Kasumi-1 (cell line): ENCODE data around the gene MTCL1.

Source experiments
- DNase-seq, 2 experiments: peaks; one replicate each; lab custom pipeline; 2025; lab: John Stamatoyannopoulos, UW

Gene MTCL1

DNA sequence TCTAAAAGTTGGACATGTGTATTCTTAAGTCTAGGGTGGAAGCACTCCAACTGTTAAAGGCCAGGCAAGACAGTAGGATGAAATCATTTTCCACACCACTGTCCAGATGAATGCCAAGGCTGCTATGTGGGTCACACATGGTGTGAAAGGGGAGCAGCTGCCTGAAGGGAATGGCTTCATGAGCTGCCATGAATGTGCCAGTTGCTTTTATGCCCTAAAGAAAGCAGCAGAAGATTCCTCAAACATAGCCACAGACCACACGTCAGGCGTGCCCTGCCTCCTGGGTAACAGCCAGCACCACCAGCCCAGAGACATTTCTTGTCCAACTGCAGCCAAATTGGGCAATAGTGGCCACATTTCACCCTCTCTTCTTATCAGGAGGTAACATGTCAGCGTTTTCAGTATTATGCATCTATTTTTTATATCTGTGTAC lies 130.2 kb downstream of the MTCL1 start:
- DNase-seq, result no peak

DNA sequence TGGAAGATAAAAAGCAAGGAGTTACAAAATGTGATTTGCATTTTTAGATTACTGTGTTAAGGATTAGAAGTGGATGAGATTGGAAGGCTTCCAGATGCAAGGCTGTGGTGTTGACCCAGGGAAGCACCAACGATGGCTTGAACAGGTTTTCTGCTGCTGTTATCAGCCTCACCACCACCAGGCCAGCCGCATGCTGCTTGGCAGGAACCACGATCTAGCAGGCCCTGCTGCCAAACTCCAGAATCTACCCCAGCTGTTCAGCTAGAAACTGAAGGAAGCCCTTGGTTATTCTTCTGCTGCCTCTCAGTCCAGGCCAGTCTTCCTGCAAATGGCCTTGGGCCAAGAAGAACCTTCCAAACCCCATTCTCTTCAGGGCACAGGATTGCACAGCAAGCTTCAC lies 133.9 kb downstream of the MTCL1 start:
- DNase-seq, result no peak

DNA sequence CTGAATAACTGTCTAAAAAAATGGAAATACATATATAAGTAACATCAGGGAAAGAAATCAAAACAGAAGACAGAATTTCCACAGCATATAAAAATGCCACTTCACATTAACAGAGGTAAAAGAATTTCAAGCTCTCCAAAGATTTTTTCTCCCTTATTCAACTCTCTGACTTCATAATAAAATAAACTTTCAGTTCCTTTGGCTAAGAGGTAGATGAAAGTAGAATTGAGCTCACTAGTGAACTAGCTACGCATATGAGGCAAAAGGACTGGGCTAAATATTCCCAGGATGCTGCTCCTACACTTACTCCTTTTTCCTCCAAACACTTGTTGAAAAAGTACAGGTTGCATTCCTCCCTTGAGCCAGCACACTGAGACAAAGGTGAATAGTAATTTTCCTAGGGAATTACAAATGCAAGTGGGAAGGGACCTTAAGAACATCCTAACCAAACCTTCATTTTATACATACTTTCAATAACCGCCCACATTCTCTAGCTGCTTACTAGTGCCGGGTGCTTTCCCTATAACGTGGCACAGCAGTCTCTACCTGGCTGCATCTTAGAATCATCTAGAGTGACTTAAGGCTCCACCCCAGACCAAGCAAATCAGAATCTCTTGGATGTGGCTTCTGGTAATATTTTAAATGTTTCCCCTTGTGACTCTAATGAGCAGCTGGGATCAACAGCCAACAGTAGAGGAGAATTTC lies 136.6 kb downstream of the MTCL1 start:
- no peak for DNase-seq

DNA sequence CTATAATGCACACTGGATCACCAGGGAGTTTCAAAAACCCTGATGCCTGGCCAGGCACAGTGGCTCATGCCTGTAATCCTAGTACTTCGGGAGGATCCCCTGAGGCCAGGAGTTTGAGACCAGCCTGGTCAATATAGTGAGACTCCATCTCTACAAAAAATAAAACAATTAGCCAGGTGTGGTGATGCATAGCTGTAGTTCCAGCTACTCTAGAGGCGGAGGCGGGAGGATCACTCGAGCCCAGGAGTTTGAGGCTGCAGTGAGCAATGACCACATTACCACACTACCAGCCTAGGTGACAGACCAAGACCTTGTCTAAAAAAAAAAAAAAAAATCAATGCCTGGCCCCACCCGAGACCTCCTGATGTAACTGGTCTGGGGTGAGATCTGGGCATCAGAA lies 137.2 kb downstream of the MTCL1 start:
- DNase-seq, result no peak

DNA sequence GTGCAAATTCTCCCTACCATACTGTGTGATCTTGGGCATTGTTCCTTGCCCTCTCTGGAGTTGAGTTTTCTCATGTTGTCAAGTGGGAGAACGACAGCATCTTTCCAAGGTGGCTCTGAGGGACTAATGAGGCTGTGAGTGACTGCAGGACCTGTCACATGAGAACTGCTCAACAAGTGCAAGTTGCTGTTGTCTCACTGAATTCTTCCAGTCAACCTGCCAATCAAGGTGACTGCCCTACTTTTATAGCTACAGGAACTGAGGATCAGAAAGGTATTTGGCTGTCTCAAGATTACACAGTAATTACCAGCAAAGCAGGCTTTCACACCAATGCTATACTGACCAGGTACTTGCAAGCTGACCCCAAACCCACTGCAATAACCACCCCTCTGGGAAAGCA lies 137.6 kb downstream of the MTCL1 start:
- no peak for DNase-seq

DNA sequence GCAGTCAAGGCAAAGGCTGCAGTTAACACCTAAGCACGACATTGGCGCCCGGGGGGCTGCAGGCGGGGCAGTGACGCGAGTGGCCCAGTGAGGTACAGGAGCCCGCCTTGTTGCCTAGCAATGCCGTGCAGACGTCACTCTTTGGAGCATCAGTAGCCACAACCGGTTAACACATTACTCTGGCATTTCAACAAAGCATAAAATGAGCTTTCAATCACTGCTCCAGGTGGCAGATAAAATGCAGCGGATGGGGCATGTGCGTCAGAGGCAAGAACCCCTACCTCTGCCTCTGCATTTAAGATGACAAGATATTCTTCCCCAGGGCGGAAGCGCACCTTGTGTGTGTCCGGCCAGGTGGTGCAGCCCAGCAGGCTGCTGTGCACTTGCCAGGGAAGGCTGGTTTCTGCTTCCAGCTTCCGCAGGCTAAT lies 139.4 kb downstream of the MTCL1 start:
- DNase-seq, result no peak

DNA sequence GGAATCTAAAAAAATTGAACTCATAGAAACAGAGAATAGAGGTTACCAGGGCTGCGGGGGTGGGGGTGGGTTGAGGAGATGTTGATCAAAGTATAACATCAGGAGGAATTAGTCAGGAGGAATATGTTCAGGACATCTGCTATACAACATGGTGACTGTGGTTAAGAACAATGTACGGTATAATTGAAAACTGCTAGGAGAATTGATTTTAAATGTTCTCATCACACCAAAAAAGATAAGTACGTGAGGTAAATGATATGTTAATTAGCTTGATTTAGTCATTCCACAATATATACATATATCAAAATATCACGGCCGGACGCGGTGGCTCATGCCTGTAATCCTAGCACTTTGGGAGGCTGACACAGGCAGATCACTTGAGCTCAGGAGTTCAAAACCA lies 140.2 kb downstream of the MTCL1 start:
- no peak for DNase-seq

DNA sequence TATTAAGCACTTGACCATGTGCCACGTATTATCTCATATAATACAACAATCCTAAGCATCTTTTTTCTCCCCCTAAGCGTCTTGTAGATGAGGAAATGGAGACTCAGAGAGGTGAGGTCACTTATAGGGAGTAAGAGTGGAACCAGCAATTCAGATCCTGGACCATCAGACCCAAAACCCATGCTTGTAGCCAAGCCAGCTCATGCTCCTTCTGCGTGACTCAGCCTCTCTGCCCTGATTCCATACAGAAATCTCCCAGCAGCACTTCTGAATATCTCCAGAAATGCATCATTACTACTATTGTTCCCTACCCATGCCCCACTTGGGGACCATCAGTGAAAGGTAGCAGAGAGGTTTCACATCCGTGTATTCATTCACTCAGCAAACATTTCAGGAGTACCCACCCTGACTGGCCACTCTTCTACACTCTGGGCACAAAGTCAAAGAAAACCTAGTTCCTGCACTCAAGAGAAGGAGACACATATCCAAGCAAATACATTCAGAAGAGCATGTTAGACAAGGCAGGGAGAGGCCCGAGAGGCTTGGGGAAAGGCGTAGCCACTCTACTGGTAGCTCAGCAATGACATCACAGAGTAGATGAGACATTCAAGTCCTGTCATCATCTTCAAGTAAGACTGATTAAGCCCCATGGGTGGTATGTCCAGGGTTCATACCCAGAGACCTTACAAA lies 141.9 kb downstream of the MTCL1 start:
- DNase-seq, result no peak

DNA sequence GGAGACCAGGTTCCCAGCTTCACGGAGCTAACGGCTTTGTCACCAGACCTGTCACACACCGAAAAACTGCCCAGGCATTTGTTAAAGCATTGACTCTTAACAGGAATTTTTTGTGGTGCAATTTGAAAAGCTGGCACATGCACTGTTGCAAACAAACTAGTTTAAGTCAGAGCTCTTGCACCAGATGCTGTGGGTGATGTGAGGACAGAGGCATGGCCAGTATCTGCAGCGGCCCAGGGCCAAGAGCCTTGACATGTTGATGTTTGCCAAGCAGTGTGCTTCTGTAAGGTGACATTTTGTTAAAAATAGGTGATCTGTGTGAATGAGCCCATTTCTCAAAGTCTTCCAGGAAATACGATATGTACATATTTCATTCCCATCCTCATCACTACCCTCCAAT lies 142.5 kb downstream of the MTCL1 start:
- DNase-seq, result no peak

DNA sequence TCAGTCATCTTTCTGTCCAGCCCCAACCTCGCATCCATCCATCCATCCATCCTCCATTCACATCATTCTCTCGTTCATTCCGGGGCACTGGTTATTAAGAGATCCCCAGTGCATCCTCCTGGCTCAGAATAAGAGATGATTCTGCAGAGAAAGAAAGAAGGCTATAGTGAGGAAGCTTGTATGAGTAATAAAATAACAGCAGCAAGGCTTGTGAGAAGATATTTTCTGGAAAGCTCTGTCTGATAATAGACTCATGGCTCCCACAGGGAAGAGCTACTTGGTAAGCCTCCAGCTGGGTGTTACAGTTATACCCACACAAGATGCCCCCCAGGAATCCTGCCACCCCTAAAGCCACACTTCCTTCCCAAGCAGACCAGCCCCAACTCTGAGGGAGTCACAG lies 143.2 kb downstream of the MTCL1 start:
- no peak for DNase-seq

DNA sequence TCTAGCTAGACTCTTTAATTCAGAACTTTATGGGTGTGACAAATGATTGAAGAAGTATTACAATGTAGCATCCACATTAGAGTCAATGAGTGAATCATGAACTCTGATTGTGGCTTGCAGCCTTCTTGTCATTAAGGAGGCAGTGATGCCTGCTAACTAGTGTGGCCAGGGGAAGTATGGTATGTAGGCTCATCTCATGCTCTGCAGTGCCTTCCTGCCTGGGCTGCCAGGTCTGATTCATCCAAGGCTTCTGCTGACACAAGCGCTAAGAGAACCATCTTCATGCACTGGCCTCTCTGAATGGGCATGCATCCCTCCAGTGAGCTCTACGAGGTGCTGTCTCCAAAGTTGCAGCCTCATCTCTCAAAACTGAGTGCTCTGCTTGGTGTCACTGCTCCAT lies 144.3 kb downstream of the MTCL1 start:
- no peak for DNase-seq

DNA sequence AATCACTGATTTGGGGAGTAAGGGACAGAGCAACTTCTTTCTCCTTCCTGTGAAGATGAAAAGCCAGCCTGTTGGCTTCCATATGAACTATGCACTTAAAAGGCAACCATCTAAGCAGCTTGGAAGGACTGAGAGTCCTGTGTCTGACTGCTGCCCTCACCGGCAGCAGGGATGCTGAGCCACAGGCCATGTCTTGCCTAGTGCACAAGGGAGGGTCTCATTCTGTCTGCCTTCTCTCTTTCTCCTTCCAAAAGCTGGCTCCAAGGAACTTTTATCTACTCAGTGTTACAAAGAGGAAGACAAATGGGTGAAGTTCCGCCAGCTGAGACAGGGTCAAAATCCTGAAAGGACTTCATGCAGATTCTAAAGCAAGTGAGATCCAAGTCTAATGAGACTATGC lies 146.3 kb downstream of the MTCL1 start:
- no peak for DNase-seq

DNA sequence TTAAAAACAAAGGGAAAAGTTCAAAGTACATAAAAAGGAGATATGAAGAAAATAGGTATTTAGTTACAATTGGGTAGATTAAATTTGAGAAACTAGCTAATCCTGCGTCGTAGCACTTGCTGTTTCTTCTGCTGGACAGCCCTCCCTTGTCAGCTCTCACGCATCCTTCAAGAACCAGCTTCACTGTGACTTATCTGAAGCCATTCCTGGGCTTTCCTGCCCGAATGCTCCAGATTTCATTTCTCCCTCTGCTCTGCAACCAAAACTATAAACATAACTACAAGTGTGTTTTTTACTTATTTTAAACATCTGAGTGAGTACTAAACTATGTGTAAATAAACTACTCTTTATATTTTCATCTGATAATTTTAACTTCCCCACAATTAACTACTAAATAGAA lies 149.2 kb downstream of the MTCL1 start:
- DNase-seq, result no peak

DNA sequence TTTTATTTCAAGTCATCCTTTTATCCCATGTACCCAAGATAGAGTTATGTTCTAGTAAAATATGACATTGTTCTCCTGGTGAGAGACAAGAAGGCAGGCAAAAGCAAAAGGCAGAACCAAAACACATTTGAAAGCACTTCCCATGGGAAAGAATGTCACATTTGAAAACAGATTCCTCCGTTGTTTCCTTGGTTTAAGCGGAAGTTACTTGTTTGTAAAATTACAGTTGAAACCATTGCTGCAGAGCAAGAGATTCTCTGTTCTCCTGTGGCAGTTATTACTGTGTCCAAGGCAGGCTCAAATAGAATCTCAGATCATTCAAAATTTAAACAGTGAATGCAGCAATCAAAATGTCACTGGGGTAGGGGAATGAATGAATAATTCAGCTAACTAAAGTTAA lies 149.6 kb downstream of the MTCL1 start:
- no peak for DNase-seq

DNA sequence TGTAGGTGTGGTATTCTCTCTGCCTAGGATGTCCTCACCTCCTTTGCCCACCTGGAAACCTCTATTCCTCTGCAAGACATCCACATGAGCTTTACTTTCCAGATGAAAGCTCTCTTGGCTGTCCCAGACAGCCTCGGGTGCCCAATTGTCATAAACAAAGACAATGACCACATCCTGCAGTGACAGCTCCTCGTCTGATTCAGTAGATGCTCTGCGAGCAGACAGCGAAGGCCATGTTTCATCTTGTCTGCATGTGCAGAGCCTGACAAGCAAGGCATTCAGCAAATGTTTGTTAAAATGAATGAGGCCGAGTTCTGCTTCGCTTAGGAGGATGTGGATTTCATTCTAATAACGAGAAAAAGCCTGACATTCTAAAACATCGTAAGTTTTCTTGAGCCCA lies 150.9 kb downstream of the MTCL1 start:
- no peak for DNase-seq

DNA sequence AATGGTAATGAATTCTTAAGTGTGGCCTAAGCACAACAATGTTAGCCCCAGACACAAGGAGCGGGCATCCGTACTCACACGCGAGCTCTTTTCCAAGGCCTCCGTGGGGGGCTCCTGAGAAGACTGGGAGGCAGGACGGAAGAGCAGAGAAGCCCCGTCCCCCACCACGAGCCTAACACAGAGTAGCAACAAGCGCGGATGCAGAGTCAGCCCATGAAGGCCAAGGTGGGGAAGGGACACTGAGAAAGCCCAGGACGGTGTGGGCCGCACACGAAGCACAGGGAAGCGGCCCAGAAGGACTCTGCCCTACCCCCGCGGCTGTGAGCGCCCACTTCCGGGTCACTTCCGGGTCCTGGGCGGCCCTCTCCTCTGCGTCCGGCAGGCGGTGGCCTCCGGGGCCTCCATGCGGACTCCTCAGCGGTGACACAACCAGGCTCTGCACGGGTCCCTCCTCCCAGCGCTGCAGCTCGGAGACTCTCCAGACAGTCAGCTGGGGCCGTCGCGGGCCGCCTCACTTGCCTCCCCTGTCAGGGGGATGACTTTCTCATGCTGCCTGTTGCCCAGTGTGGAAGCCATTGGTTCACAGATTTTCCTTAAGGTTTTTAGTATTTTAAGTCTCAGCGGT lies 151.5 kb downstream of the MTCL1 start:
- DNase-seq, result no peak

DNA sequence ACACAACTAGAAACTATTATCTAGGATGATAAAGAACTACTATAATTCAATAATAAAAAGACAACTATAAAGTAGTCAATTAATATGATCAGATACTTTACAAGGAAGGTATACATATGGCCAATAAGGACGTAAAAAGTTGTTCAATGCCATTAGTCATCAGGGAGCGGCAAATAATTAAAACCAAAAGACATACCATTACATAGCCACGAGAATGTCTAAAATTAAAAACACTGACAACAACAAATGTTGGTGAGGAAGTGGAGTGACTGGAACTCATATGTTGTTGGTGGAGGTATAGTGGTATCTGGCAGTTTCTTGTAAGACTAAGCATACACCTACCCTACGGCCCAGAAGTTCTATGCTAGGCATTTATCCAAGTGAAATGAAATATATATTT lies 152.4 kb downstream of the MTCL1 start:
- DNase-seq, result no peak

DNA sequence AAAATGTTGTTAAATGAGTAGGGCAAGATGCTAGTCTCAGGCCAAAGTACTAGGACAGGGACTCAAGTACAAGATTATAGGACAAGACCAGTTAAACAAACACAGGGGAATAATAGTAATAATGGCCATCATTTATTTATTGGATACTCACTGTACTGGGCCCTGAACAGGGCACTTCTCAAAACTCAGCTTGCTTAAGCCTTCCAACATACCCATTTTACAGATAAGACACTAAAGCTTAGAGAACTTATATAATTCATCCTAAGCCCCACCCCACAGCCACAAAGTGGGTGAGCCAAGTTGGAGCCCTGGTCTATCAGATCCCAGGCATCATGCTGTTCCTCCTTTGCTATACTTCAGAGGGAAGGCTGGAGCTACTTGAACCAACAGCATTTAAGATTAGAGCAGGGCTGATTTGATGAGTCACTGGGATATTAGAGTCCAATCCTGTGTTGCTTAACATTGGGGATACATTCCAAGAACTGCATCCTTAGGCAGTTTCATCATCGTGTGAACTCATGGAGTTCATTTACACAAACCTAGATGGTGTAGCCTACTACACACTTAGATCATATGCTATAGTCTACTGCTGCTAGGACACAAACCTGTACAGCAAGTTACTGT lies 153.6 kb downstream of the MTCL1 start:
- no peak for DNase-seq

DNA sequence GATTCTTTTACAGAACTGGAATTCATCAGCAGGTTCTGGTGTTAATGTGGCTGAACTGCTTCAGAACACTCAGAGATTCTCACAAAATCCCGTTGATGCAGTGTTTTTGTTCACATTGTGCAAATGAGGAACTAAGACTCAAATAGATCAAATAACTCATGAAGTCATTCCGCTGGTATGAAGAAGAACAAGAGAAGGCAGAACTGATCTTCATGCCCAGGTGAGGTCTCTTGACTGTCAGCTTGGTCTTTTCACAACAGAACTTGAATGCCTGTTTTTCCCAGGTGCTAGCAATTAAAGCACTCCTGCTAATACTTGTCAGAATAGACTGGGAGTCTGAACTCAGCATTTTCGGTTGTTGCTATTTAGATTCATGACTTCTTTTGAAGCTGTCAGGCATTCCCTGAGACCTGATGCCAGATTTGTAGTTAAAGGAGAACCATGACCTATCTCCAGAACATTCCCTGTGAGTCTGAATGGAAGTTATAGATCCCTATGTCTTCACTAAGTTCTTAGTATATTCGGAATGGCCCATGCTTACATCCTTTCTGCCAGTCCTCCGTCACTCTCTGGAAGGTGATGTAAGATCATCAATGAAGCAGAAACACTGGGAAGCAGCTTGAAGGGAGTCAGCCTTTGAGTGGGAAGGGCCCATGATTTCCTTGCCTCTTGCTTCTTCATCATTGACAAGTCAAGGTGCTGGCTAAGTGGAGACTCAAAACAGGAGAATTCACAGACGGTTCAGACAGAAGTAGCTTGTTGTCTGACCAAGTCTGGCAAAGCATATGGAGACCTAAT lies 155.7 kb downstream of the MTCL1 start:
- DNase-seq, result no peak

DNA sequence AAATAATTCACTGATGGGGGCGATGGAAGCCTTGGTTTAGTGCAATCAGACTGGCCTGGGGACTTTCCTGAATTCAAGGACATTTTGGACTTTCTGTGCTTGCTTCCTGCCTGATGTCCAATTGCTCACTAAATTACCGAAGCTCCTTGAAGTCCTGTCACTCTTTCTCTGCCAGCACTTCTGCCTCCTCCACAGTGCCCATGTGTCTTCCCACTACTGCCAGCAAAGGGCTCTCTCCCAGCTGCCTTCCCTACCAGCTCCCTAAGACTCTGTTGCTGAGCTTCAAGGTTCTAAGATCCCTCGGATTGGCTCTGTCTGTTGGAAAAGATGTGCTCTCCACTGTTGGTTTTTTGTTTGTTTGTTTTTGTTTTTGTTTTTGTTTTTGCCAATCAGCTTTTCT lies 158.1 kb downstream of the MTCL1 start:
- no peak for DNase-seq

DNA sequence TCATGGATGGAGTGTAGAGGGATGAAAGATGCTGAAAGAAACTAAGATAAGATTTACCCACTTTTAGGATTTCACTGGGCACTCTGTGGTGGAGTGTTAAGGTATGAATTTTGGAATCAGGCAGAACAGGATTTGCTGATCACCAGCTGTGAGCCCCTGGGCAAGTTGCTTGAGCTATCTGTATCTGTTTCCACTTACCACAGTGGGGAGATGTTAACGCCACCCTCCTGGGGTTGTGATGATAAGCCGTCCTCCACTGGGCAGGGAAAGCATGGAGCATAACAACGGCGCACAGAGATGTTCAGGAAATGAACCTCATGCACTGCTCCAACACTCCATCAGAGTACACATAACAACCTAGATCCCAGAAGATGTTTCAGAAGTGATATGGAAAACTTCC lies 160.6 kb downstream of the MTCL1 start:
- DNase-seq, result no peak

DNA sequence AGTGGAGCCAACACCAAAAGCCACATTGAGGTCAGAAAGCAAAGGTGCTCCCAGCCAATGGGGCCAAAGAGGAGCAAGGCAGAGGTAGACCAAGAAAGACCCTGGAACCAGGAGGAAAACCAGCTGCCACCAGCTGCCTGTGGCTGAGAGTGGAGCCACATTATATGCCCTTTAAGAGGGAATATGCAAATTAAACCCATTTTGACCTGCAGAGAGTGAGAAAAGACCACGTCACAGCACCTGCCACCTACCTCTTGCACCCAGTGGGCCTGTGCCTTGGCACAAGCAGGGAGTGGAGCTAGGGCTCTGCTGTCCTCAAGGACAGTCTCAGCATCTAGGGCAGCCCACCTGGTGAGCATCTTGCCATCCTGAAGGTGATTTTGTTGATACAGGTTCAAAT lies 161.3 kb downstream of the MTCL1 start:
- no peak for DNase-seq
